ENCODE measurements around the gene TNFAIP8L2. TPM values are rescaled to one million over a fixed set of nuclear protein-coding genes. Genes with fewer than 3 reads are reported as not detected.
A peak's percentile ranks its signal among the peaks of the same experiment; 100 is the strongest.

TNFAIP8L2 gene
- total RNA-seq (2021; fragmentation: NEBNext Ultra II Directional; extraction: Animal tissue kit (Norgen Biotek cat#: 25700)): not detected
- long read RNA-seq: 0 reads

DNA sequence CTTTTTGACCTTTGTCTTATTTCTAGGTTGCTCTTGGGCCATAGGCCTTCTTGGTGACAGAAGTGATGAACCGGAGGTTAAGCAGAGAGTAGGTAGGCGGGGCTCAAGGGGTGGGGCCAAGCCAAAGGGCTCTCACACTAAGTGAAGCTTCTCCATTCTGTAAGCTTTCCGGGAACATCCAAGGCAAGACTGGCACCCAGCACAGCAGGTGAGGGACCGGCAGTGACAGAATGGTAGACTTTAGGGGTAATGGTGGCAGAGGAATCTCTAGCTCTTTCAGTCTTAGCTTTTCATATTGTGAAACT, at the start of gene TNFAIP8L2:
Gene TNFAIP8L2, plus strand, starts transcription at position 135 of the 305 bp plus-strand sequence. CDS start 2,049 bp downstream, outside the sequence.
- H3K36me3 Mint-ChIP-seq (ENCODE audit: low read depth): no peaks in the 10 kb centered on the region
- H3K27ac Mint-ChIP-seq: no peak within 1 kb of the TSS
- DNase-seq: no peak
- no peaks in the 10 kb centered on the region for H3K27me3 Mint-ChIP-seq (ENCODE audit: insufficient read depth)
- no peaks in the 10 kb centered on the region for H3K9me3 Mint-ChIP-seq
- TF ChIP-seq, protein P1, sequence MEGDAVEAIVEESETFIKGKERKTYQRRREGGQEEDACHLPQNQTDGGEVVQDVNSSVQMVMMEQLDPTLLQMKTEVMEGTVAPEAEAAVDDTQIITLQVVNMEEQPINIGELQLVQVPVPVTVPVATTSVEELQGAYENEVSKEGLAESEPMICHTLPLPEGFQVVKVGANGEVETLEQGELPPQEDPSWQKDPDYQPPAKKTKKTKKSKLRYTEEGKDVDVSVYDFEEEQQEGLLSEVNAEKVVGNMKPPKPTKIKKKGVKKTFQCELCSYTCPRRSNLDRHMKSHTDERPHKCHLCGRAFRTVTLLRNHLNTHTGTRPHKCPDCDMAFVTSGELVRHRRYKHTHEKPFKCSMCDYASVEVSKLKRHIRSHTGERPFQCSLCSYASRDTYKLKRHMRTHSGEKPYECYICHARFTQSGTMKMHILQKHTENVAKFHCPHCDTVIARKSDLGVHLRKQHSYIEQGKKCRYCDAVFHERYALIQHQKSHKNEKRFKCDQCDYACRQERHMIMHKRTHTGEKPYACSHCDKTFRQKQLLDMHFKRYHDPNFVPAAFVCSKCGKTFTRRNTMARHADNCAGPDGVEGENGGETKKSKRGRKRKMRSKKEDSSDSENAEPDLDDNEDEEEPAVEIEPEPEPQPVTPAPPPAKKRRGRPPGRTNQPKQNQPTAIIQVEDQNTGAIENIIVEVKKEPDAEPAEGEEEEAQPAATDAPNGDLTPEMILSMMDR (IDR thresholded peaks at IDR 0.05): no peak
- no peaks in the 10 kb centered on the region for H3K4me1 Mint-ChIP-seq (ENCODE audit: low read depth)
- H3K4me3 Mint-ChIP-seq: no peak within 1 kb of the TSS

DNA sequence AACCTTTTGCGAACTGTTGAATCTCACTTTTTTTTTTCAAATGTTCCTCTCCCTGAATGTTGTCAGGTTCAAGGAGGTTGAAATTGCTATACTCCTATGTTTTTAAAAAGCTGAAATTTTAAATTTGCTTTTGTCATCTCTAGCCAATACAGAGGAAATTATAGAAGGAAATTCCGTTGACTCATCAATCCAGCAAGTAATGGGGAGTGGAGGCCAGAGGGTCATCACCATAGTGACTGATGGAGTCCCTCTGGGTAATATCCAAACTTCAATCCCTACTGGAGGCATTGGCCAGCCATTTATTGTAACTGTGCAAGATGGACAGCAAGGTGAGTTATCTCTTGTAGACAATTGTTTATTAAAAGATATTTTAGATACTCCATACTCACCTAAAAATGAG, 49.6 kb upstream of the TNFAIP8L2 start:
- peaks cover 16% of the 10 kb centered on the region for H3K4me1 Mint-ChIP-seq (ENCODE audit: low read depth)
- TF ChIP-seq, protein P1 (IDR thresholded peaks at IDR 0.05): no peak
- H3K36me3 Mint-ChIP-seq (ENCODE audit: low read depth): peaks cover 8% of the 10 kb centered on the region
- DNase-seq: peak; percentile 45
- no peaks in the 10 kb centered on the region for H3K9me3 Mint-ChIP-seq
- H3K27me3 Mint-ChIP-seq (ENCODE audit: insufficient read depth): no peaks in the 10 kb centered on the region
- peak overlapping the region; percentile 73 for H3K27ac Mint-ChIP-seq
- H3K4me3 Mint-ChIP-seq: peak overlapping the region; percentile 35; the same call in 1 of the 2 replicates

DNA sequence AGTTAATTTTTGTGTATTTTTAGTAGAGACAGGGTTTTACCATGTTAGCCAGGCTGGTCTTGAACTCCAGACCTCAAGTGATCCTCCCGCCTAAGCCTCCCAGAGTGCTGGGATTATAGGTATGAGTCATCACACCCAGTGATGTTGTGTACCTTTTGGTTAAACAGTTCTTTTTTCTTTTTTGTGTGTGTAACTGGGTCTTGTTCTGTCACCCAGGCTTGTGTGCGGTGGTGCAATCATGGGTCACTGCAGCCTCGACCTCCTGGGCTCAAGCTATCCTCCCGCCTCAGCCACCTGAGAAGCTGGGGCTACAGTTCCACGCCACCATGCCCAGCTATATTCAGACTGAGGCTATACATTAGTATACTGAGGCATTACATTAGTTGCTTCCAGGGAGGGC, 48.1 kb upstream of the TNFAIP8L2 start:
- Mint-ChIP-seq H3K27ac (no peak overlapping the region), H3K27me3 (ENCODE audit: insufficient read depth) (no peaks in the 10 kb centered on the region), H3K36me3 (ENCODE audit: low read depth) (peaks cover 8% of the 10 kb centered on the region), H3K4me1 (ENCODE audit: low read depth) (peaks cover 16% of the 10 kb centered on the region), H3K4me3 (no peak overlapping the region), H3K9me3 (no peaks in the 10 kb centered on the region)
- DNase-seq: no peak
- TF ChIP-seq, protein P1 (IDR thresholded peaks at IDR 0.05): no peak

DNA sequence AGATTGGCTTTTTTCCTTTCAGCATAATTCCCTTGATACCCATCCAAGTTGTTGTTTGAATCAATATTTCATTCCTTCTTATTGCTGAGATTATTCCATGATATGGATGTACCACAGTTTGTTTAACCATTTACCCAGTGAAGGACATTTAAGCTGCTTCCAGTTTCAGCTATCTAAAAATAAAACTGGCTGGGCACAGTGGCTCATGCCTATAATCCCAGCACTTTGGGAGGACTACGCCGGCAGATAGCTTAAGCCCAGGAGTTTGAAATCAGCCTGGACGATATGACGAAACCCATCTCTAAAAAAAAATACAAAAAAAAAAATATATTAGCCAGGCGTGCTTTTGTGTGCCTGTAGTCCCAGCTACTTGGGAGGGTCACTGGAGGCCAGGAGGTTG, 42.6 kb upstream of the TNFAIP8L2 start:
- Mint-ChIP-seq H3K9me3 (no peaks in the 10 kb centered on the region), H3K27ac (no peak overlapping the region), H3K4me1 (ENCODE audit: low read depth) (no peaks in the 10 kb centered on the region), H3K27me3 (ENCODE audit: insufficient read depth) (no peaks in the 10 kb centered on the region), H3K4me3 (no peak overlapping the region), H3K36me3 (ENCODE audit: low read depth) (no peaks in the 10 kb centered on the region)
- no peak for DNase-seq
- TF ChIP-seq, protein P1 (IDR thresholded peaks at IDR 0.05): no peak

DNA sequence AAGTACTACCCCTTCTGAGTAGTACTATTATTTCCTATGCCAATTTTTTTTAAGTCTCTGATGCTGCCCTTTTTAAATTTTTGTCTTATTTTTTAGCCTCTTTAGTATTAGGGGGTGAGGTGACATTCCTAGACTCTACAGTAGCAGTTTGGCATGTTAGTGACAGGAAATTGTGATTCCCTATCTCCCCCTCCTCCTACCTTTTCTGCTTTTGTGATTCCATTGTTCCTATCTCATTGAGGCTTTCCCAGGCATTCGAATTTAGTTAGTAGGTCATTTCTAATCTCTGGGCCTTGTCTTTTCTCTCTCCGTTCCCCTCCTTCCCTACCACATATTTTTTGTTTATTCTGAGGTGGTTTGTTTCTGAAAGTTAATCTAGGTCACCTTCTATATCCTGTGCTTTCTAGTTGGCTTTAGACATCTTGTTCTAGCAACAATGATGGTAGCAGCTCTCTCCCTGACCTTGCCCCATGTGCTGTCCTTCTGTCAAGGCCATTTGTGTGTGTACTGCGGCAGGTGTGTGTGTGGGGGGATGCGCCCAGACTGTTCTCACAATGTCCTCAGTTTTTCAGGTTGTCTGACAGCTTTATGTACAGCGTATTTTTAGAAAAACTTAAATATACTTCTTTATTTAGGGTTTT, 31.6 kb upstream of the TNFAIP8L2 start:
- TF ChIP-seq, protein P1 (IDR thresholded peaks at IDR 0.05): no peak
- peaks cover 5% of the 10 kb centered on the region; the same call in 1 of the 2 replicates for H3K36me3 Mint-ChIP-seq (ENCODE audit: low read depth)

More for the DNA sequence above, 31.6 kb upstream of the TNFAIP8L2 start:
- Mint-ChIP-seq H3K27me3 (ENCODE audit: insufficient read depth) (no peaks in the 10 kb centered on the region), H3K9me3 (no peaks in the 10 kb centered on the region), H3K27ac (no peak overlapping the region), H3K4me1 (ENCODE audit: low read depth) (no peaks in the 10 kb centered on the region), H3K4me3 (no peak overlapping the region)
- DNase-seq: no peak
